ENCODE measurements around the gene SLC13A4. TPM values are rescaled to one million over a fixed set of nuclear protein-coding genes. Genes with fewer than 3 reads are reported as not detected.

The SLC13A4 gene
- total RNA-seq, 4 donors from 2014 or later, result 0.26 TPM; not detected in 3

DNA sequence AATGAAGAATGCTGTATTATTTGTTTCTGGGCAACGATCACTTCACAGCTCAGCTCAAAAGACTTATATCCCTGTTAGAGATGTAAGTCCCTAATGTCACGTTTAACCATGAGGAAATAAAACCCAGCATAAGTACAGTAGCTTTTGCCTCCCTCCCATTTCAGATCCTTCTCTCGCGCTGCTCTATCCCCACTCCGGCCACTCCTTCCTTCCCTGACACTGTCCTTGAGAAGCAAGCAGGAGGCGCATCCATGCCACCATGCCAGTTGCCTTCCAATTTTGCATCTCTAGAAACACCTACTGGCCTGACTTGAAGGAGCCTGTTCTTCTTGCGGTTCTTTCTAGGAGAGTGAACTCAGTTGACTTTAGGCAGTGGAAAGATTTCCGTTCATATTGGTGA, 19.4 kb upstream of the SLC13A4 start:
- no peaks in the 10 kb centered on the region for H3K4me1 ChIP-seq
- no peaks in the 10 kb centered on the region for H3K36me3 ChIP-seq
- TF ChIP-seq POLR2A (IDR thresholded peaks at IDR 0.05), result no peak
- TF ChIP-seq CTCF (IDR thresholded peaks at IDR 0.05), result no peak
- H3K27me3 ChIP-seq, result no peaks in the 10 kb centered on the region
- no peak for DNase-seq
- intact Hi-C loops (cut with DNase I; ENCODE audit: low total_unique reads), result no loop called here
- peak overlapping the region; percentile 8 to 10 for H3K4me3 ChIP-seq
- H3K9me3 ChIP-seq, result no peaks in the 10 kb centered on the region
- H3K27ac ChIP-seq, result peak overlapping the region; percentile 83 to 89

GRCh38 chr7:135745703-135746312, 17.8 kb upstream of the SLC13A4 start:
- Histone ChIP-seq H3K4me3 (no peak overlapping the region), H3K36me3 (no peaks in the 10 kb centered on the region), H3K27ac (peak overlapping the region; percentile 83 to 89), H3K27me3 (no peaks in the 10 kb centered on the region), H3K4me1 (no peaks in the 10 kb centered on the region), H3K9me3 (no peaks in the 10 kb centered on the region)
- intact Hi-C loops (cut with DNase I; ENCODE audit: low total_unique reads), result no loop called here
- peak; percentile 82 to 84 for DNase-seq
- TF ChIP-seq CTCF (IDR thresholded peaks at IDR 0.05) (no peak), POLR2A (IDR thresholded peaks at IDR 0.05) (no peak)

DNA sequence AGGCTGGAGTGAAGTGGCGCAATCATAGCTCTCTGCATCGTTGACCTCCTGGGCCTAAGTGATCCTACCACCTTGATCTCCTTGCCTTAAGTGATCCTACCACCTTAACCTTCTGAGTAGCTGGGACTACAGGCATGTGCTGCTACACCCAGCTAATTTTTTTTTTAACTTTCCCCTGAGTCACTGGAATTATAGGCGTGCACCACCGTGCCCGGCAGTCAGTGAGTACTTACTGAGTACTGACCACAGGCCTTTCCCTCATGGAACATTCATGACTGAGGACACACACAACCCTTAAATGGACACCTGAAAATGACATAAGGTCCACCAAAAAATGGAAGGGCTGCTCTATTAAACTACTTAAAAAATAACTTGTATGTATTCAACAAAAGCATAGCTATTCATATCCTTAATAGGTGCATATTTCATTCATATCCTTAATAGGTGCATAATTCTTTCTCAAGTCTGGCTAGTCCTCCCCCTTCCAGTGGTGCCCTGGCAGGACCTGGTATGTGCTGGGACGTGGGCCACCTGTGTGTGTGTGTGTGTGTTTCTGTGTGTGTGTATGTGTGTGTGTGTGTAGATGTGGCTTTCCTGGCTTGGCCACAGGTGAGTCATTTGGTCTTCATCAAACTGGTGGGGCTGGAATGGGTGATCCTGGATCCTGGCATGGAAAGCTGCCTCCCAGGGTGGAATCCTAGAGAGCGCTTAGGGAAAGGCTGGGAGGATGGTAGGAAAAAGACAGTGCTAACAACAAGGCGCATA, 17.1 kb upstream of the SLC13A4 start:
- no peak for TF ChIP-seq CTCF (IDR thresholded peaks at IDR 0.05)
- no peak for TF ChIP-seq POLR2A (IDR thresholded peaks at IDR 0.05)
- Histone ChIP-seq H3K36me3 (no peaks in the 10 kb centered on the region), H3K27ac (peak overlapping the region; percentile 83 to 89), H3K27me3 (no peaks in the 10 kb centered on the region), H3K4me3 (no peak overlapping the region), H3K9me3 (no peaks in the 10 kb centered on the region), H3K4me1 (no peaks in the 10 kb centered on the region)
- intact Hi-C loops (cut with DNase I; ENCODE audit: low total_unique reads), result no loop called here
- DNase-seq, result no peak

GRCh38 chr7:135743907-135744731, 16.1 kb upstream of the SLC13A4 start:
- H3K27ac ChIP-seq, result peak overlapping the region; percentile 83 to 89
- intact Hi-C loops (cut with DNase I; ENCODE audit: low total_unique reads), result no loop called here
- no peak overlapping the region for H3K4me3 ChIP-seq
- no peaks in the 10 kb centered on the region for H3K27me3 ChIP-seq
- peak in 1 of 2 donors; percentile 40 for DNase-seq
- no peaks in the 10 kb centered on the region for H3K9me3 ChIP-seq
- TF ChIP-seq CTCF (IDR thresholded peaks at IDR 0.05) (no peak), POLR2A (IDR thresholded peaks at IDR 0.05) (no peak)
- H3K4me1 ChIP-seq, result no peaks in the 10 kb centered on the region
- no peaks in the 10 kb centered on the region for H3K36me3 ChIP-seq

Measured in uterus (tissue), 4 donors.